Measurements from ENCODE around the gene DCLRE1B.

DCLRE1B gene

DNA sequence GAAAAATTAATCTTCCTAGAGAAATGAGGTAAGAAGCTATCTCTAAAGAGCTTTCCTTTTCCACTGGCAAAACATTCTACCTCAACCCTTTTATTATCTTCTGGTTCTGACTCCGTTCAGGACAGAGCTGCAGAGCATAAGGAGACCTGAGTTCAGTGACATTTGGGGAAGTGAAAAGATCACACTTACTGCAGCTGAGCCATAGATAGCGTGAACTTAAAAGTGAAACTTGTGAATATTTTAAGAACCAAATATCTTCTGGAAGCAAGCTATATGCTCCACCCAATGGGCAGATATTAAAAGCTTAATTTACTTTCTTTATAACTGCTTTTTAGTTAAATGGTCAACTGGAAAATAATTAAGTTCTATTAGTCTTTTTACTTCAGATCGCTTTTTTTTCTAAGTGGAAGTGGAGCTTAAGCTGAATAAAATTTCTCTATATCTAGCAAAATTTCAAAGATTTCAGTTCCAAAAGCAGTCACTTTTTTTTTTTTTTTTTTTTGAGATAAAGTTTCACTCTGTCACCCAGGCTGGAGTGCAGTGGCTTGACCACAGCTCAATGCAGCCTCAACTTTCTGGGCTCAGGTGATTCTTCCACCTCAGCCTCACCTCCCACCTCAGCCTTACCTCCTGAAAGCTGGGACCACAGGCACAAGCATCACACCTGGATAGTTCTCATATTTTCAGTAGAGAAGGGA, 45.5 kb upstream of the DCLRE1B start:
- TF ChIP-seq, protein P1, sequence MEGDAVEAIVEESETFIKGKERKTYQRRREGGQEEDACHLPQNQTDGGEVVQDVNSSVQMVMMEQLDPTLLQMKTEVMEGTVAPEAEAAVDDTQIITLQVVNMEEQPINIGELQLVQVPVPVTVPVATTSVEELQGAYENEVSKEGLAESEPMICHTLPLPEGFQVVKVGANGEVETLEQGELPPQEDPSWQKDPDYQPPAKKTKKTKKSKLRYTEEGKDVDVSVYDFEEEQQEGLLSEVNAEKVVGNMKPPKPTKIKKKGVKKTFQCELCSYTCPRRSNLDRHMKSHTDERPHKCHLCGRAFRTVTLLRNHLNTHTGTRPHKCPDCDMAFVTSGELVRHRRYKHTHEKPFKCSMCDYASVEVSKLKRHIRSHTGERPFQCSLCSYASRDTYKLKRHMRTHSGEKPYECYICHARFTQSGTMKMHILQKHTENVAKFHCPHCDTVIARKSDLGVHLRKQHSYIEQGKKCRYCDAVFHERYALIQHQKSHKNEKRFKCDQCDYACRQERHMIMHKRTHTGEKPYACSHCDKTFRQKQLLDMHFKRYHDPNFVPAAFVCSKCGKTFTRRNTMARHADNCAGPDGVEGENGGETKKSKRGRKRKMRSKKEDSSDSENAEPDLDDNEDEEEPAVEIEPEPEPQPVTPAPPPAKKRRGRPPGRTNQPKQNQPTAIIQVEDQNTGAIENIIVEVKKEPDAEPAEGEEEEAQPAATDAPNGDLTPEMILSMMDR (conservative IDR thresholded peaks at IDR 0.05; ENCODE audit: control insufficient read depth, insufficient read depth, low read depth, low read length) = no peak
- H3K4me3 ChIP-seq (ENCODE audit: control insufficient read depth, low read depth, low read length) = no peak overlapping the region
- DNase-seq (ENCODE audit: low read depth) = no peak

DNA sequence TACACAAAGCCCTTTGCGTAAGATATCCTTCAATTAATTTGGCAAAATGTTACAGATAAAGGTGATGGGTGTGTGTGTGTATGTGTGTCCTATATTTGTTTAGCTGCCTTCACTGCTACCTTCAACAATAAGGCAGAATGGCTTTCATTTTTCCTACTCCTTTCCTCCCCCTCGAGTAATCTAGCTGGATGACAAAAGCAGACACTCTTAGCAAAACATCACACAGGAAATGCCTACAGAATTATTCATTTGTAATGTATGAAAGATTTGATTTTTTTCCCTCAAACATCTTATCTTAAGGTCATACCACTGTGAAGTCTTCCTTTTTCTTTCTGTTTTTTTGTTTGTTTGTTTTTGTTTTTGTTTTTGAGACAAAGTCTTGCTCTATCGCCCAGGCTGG, 44.2 kb upstream of the DCLRE1B start:
- DNase-seq (ENCODE audit: low read depth) = peak; percentile 70
- TF ChIP-seq, protein P1 (conservative IDR thresholded peaks at IDR 0.05; ENCODE audit: control insufficient read depth, insufficient read depth, low read depth, low read length) = no peak
- H3K4me3 ChIP-seq (ENCODE audit: control insufficient read depth, low read depth, low read length) = no peak overlapping the region

DNA sequence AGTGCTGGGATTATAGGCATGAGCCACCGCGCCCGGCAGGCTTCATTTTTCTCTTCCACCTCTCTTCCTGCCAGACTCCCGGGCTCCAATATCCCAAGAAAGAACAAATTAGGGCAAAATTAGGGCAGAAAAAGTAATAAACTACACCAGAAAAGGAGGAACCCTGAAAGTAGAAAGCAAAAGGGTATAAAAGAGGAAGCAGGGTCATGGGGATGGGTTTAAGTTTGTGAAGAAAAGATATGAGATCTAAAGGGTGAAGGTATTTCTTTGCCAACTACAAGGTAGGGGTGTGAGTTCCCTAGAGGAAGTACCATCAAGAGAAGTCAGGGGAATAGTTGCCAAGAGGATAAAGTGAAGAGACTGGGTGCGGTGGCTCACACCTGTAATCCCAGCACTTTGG, 43.5 kb upstream of the DCLRE1B start:
- no peak for DNase-seq (ENCODE audit: low read depth)
- no peak overlapping the region for H3K4me3 ChIP-seq (ENCODE audit: control insufficient read depth, low read depth, low read length)
- TF ChIP-seq, protein P1 (conservative IDR thresholded peaks at IDR 0.05; ENCODE audit: control insufficient read depth, insufficient read depth, low read depth, low read length) = no peak

DNA sequence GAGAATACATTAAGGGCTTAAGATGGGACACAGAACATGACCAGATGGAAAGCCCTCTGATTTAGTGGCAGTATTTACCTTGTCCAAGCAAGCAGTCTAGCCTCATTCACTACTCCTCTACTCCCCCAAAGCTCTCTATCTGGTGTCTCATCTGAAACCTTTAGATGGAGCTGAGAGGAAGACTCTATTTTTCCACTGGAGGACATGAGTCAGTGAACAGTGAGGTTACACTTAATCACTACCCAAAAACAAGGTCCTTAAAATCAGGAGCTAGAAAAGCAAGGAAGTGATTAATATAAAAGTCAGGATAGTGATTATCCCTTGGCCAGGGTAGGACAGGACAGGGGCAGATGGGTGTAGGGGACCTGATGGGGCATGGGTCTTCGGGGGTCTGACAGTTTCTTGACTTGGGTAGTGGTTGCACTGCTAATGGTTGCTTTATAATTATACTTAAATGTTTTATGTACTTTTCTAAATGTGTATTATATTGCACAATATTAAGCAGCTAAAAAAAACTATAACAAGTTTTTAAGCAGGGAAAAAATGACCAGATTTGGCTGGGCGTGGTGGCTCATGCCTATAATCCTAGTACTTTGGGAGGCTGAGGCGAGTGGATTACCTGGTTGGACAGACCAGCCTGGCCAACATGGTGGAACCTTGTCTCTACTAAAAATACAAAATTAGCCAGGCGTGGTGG, 36.6 kb upstream of the DCLRE1B start:
- H3K4me3 ChIP-seq (ENCODE audit: control insufficient read depth, low read depth, low read length) = no peak overlapping the region
- peak; percentile 73 for DNase-seq (ENCODE audit: low read depth)
- TF ChIP-seq, protein P1 (conservative IDR thresholded peaks at IDR 0.05; ENCODE audit: control insufficient read depth, insufficient read depth, low read depth, low read length) = no peak

DNA sequence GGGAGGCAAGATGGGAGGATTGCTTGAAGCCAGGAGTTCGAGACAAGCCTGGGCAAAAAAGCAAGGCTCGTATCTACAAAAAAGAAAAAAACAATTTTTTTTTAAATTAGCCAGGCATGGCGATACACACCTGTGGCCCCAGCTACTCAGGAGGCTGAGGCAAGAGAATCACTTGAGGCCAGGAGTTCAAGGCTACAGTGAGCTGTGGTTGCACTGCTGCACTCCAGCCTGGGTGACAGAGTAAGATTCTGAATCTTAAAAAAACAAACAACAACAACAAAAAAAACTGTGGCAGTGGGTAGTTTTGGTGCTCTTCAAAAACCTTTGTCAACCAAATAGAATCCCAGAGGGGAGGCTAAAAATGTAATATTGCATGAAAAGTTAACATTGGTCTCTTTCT, 34.3 kb upstream of the DCLRE1B start:
- DNase-seq (ENCODE audit: low read depth) = no peak
- TF ChIP-seq, protein P1 (conservative IDR thresholded peaks at IDR 0.05; ENCODE audit: control insufficient read depth, insufficient read depth, low read depth, low read length) = no peak
- H3K4me3 ChIP-seq (ENCODE audit: control insufficient read depth, low read depth, low read length) = no peak overlapping the region

DNA sequence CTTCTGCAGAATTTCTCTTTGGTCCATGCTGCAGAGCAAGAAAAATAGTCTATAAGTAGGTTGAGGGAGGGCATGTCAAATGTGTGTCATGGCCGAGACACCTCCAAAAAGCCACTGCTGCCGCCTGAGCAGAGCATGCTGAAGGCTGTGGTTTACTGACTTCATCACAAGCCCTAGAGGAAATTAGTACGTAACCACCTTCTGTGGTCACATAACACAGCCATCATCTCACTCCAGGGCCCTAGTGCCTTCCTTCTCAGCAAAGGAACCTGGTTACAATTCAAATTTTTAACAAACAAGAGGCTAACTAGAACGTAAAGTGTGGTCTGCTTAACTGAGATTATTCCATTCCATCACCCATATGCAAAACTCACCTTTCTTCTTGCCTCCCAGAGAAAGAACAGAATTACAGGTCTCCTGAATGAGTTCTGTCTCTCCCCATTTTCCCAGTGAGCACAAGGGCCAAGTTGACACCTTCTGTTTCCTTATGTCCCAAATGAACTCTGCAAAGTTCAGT, 33.5 kb upstream of the DCLRE1B start, which contains the start of gene PTPN22:
Gene PTPN22 (minus strand): TSS at position 116 of the 517 bp plus-strand sequence.
- TF ChIP-seq, protein P1 (conservative IDR thresholded peaks at IDR 0.05; ENCODE audit: control insufficient read depth, insufficient read depth, low read depth, low read length) = no peak
- DNase-seq (ENCODE audit: low read depth) = peak; percentile 77
- no peak within 1 kb of the TSS for H3K4me3 ChIP-seq (ENCODE audit: control insufficient read depth, low read depth, low read length)
